OCI-LY7 (cell line): ENCODE data around the gene PIGX.

Source experiments
- CTCF ChIP-seq: fragments of 200-600 bp; sonication (generic); conservative IDR thresholded peaks from 2 replicates; pipeline ENCODE4 v1.5.1; 2014; ENCODE audit warnings: mild to moderate bottlenecking, antibody characterized with exemption, low read length, moderate library complexity, mixed read lengths
- EZH2phosphoT487 ChIP-seq: fragments of 200-600 bp; sonication (generic); IDR thresholded peaks from 2 replicates; pipeline ENCODE4 v1.6.1; 2018; ENCODE audit warnings: low read depth, borderline replicate concordance, mild to moderate bottlenecking, mixed run types, antibody characterized with exemption, low read length, moderate library complexity, mixed read lengths

- TF ChIP-seq CTCF, result no peak
- TF ChIP-seq EZH2phosphoT487, result no peak
Observed at GRCh38 chr3:196667056-196667825, 44.9 kb upstream of the PIGX start.
